ENCODE data around the gene SSH2.

DNA sequence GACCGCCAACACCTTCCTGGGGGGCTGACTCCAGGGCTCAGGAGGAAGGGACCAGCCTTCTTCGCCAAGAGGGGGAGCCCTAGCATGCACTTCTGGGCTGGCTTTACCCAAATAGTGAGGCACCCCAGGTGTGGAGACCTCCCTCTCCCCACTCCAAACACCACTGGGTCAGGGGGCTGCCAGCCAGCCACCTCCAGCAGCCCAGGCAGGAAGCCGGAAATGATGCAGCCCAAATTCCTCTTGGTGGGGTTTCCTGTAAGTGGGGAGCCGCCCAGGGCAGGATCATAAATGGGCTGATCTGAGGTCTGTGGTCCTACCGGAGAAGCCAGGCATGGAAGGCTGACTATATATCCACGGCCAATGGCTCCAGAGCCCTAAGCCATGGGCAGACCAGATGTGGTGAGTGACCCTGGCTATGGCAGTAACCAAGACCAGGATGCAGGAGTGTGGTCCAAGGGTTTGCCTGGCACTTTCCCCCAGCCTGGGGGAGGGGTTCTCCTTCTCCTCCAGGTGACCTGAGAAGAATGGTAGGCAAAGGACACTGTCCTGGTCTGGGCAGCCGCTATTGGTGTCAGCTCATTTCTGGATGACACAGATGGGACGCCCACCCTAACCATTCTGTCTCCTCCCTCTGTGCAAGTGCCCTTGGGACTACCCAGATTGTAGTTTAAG, 344.8 kb downstream of the SSH2 start:
- TF ChIP-seq ZFP30 (CRISPR knock-in tag; IDR thresholded peaks at IDR 0.05): no peak
- TF ChIP-seq ZC3H10 (CRISPR knock-in tag; IDR thresholded peaks at IDR 0.05): no peak
- no peak for TF ChIP-seq CSRNP3 (CRISPR knock-in tag; IDR thresholded peaks at IDR 0.05)
- TF ChIP-seq CSDC2 (CRISPR knock-in tag; IDR thresholded peaks at IDR 0.05): no peak
- TF ChIP-seq, protein P1, sequence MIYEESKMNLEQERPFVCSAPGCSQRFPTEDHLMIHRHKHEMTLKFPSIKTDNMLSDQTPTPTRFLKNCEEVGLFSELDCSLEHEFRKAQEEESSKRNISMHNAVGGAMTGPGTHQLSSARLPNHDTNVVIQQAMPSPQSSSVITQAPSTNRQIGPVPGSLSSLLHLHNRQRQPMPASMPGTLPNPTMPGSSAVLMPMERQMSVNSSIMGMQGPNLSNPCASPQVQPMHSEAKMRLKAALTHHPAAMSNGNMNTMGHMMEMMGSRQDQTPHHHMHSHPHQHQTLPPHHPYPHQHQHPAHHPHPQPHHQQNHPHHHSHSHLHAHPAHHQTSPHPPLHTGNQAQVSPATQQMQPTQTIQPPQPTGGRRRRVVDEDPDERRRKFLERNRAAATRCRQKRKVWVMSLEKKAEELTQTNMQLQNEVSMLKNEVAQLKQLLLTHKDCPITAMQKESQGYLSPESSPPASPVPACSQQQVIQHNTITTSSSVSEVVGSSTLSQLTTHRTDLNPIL (CRISPR knock-in tag; IDR thresholded peaks at IDR 0.05; ENCODE audit: low read depth): no peak
- TF ChIP-seq, protein P2, sequence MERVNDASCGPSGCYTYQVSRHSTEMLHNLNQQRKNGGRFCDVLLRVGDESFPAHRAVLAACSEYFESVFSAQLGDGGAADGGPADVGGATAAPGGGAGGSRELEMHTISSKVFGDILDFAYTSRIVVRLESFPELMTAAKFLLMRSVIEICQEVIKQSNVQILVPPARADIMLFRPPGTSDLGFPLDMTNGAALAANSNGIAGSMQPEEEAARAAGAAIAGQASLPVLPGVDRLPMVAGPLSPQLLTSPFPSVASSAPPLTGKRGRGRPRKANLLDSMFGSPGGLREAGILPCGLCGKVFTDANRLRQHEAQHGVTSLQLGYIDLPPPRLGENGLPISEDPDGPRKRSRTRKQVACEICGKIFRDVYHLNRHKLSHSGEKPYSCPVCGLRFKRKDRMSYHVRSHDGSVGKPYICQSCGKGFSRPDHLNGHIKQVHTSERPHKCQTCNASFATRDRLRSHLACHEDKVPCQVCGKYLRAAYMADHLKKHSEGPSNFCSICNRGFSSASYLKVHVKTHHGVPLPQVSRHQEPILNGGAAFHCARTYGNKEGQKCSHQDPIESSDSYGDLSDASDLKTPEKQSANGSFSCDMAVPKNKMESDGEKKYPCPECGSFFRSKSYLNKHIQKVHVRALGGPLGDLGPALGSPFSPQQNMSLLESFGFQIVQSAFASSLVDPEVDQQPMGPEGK (CRISPR knock-in tag; IDR thresholded peaks at IDR 0.05; ENCODE audit: borderline replicate concordance): no peak
- TF ChIP-seq PPARA (CRISPR knock-in tag; IDR thresholded peaks at IDR 0.05; ENCODE audit: borderline replicate concordance): no peak
- TF ChIP-seq TOX (CRISPR knock-in tag; IDR thresholded peaks at IDR 0.05; ENCODE audit: borderline replicate concordance): no peak
- TF ChIP-seq ZNF8 (CRISPR knock-in tag; IDR thresholded peaks at IDR 0.05): no peak
- TF ChIP-seq RARB (CRISPR knock-in tag; IDR thresholded peaks at IDR 0.05): no peak
- no peak for TF ChIP-seq ZNF70 (CRISPR knock-in tag; IDR thresholded peaks at IDR 0.05)
